NCI-H187 treated with DMSO at 0.1 percent for 48 hours (cell line): ENCODE measurements around the gene CD1D.
"Not testable (repeated sequence)": the region's sequence is repeated elsewhere in the genome, so short reads cannot be mapped to it uniquely, and the experiment has no call there.

Source experiments
- DNase-seq: peaks from one replicate; lab custom pipeline; 2025; lab: John Stamatoyannopoulos, UW

The CD1D gene

GRCh38 chr1:158180741-158181576, at the start of gene CD1D:
TSS of gene CD1D (plus strand) at chr1:158180895. CDS start at chr1:158181102, 207 bp downstream.
- no peak for DNase-seq

- no peak for DNase-seq
These were observed 49.5 kb upstream of the CD1D start for GRCh38 chr1:158131217-158131616.

- DNase-seq = no peak
These were observed 39.9 kb upstream of the CD1D start for GRCh38 chr1:158140764-158141192.

- DNase-seq = no peak
These were observed 35.4 kb upstream of the CD1D start for GRCh38 chr1:158145173-158145719.

- DNase-seq = no peak
These were observed 34.5 kb upstream of the CD1D start for GRCh38 chr1:158146165-158146564.

GRCh38 chr1:158146739-158147138, 34.0 kb upstream of the CD1D start:
- no peak for DNase-seq

GRCh38 chr1:158147401-158147800, 33.3 kb upstream of the CD1D start:
- no peak for DNase-seq

- DNase-seq = no peak
These were observed 32.8 kb upstream of the CD1D start for GRCh38 chr1:158147869-158148268.

GRCh38 chr1:158148468-158148867, 32.2 kb upstream of the CD1D start:
- DNase-seq = no peak

GRCh38 chr1:158149175-158149574, 31.5 kb upstream of the CD1D start:
- no peak for DNase-seq

- peak; percentile 87 for DNase-seq
These were observed 31.0 kb upstream of the CD1D start for GRCh38 chr1:158149577-158150269.

GRCh38 chr1:158150523-158150922, 30.2 kb upstream of the CD1D start:
- DNase-seq = no peak

- DNase-seq = no peak
These were observed 27.5 kb upstream of the CD1D start for GRCh38 chr1:158153179-158153578.

GRCh38 chr1:158153746-158154444, 26.8 kb upstream of the CD1D start:
- DNase-seq = no peak

- DNase-seq = no peak
These were observed 26.2 kb upstream of the CD1D start for GRCh38 chr1:158154501-158154900.

- DNase-seq = no peak
These were observed 25.0 kb upstream of the CD1D start for GRCh38 chr1:158155673-158156072.

GRCh38 chr1:158159597-158159996, 21.1 kb upstream of the CD1D start:
- no peak for DNase-seq

GRCh38 chr1:158161446-158161845, 19.2 kb upstream of the CD1D start:
- no peak for DNase-seq

GRCh38 chr1:158163000-158163947, 17.4 kb upstream of the CD1D start:
- DNase-seq = no peak

GRCh38 chr1:158169105-158169504, 11.6 kb upstream of the CD1D start:
- no peak for DNase-seq

GRCh38 chr1:158175915-158176314, 4.8 kb upstream of the CD1D start:
- DNase-seq = not testable (repeated sequence)
